ENCODE results near the gene AFP.

DNA sequence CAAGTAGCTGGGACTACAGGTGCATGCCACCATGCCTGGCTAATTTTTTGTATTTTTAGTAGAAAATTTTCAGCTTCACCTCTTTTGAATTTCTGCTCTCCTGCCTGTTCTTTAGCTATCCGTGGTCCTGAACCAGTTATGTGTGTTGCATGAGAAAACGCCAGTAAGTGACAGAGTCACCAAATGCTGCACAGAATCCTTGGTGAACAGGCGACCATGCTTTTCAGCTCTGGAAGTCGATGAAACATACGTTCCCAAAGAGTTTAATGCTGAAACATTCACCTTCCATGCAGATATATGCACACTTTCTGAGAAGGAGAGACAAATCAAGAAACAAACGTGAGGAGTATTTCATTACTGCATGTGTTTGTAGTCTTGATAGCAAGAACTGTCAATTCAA lies 18.0 kb upstream of the AFP start:
- TF ChIP-seq, protein P1, sequence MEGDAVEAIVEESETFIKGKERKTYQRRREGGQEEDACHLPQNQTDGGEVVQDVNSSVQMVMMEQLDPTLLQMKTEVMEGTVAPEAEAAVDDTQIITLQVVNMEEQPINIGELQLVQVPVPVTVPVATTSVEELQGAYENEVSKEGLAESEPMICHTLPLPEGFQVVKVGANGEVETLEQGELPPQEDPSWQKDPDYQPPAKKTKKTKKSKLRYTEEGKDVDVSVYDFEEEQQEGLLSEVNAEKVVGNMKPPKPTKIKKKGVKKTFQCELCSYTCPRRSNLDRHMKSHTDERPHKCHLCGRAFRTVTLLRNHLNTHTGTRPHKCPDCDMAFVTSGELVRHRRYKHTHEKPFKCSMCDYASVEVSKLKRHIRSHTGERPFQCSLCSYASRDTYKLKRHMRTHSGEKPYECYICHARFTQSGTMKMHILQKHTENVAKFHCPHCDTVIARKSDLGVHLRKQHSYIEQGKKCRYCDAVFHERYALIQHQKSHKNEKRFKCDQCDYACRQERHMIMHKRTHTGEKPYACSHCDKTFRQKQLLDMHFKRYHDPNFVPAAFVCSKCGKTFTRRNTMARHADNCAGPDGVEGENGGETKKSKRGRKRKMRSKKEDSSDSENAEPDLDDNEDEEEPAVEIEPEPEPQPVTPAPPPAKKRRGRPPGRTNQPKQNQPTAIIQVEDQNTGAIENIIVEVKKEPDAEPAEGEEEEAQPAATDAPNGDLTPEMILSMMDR (IDR thresholded peaks at IDR 0.05), result no peak
- TF ChIP-seq POLR2AphosphoS5 (IDR thresholded peaks at IDR 0.05), result no peak
- no peak for TF ChIP-seq EP300 (IDR thresholded peaks at IDR 0.05)
- TF ChIP-seq POLR2A (IDR thresholded peaks at IDR 0.05), result no peak
